Activated naive CD8-positive, alpha-beta T cell treated with anti-CD3 and anti-CD28 coated beads, Interleukin-2, amount 50 U/mL, for 16 hours (primary cell): ENCODE results near the gene ATF7.

Experiments
- DNase-seq: peaks from one replicate; pipeline ENCODE4 v3.0.0-alpha.2; 2020; ENCODE audit warnings: low read depth, low spot score

ATF7 gene

DNA sequence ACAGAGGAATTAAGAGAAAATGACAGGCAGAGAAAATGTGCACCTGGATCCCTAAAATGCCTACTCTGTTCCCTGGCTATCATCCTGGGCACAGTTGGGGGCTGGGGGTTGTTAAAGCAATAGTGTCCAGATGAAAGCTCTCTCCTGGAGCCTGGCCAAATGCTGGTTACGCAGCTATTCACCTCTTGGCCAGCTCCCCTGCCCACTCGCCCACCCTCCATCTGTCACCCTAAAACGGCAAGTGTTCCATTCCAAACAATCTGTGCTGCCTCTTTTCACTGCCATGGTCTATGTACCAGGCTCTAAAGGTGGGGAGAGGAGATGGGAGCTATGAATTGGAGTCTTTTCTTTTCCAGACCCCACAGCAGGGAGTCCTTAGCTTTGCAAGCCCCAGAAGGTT, 94.2 kb downstream of the ATF7 start:
- DNase-seq = no peak

DNA sequence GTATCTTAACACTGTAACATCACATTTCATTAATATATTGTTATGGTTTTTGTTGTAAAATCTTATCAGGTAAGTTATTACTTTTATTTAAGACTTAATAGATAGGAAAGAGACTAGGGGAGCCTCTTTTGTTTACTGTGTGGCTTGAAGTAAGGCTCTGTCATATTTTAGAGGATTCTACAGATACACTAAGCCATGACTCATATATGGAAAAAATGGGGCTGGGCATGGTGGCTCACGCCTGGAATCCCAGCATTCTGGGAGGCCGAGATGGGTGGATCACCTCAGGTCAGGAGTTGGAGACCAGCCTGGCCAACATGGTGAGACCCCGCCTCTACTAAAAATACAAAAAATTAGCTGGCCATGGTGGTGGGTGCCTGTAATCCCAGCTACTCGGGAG, 95.3 kb downstream of the ATF7 start:
- DNase-seq = no peak

DNA sequence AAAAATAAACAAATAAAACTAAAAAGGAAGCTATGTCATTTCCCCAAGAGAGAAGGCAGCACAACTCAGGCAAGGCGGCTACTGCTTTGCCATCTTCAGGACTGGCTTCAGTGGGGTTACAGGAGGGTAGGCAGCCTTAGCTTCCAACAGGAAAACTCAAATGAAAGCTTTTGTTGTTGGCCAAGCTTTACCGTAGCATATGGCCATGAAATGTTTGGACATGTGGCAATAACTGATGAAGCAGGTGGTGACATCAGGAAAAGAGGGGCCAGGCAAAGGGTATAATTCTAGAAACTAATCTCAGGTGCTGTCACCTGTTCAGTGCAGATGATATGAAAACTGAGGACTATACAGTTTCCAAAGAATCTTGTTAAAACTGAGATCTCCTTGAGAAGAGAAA, 96.1 kb downstream of the ATF7 start:
- no peak for DNase-seq

DNA sequence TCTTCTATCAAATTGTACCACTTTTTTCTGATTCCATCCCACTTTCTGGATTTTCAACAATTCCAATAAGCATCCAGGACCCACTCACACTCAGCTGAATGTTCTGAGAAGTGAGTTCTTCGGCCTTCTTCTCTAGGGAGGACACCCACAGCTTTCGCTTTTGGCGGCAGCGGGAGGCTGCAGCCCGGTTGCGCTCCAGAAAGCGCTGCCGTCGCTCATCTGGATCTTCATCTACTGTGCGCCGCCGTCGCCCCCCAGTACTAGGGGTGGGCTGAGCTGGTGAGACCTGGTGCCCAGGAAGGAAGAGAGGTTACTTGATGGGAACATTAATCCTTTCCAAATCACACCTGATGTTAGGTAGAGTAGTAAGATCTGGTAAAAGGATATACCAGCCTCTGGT, 101.7 kb downstream of the ATF7 start:
- DNase-seq = no peak

DNA sequence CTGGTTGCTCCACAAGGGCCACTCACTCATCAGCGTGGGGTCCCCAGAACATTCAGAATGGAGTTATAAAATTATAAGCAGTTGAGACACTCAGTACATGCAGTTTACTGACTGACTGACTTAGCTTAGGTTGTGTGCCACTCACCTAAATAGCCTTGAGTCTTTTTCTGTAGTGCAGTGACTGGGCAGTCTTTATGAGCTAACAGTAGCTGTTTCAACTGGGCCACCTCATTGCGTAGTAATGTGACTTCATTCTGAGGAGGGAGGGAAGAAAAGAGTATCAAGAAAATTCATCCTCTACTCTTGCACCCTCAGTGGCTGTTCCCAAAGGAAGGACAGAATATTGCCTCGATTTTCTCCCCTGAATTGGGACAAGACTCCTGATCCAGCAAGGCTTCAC, 103.1 kb downstream of the ATF7 start:
- DNase-seq = no peak

DNA sequence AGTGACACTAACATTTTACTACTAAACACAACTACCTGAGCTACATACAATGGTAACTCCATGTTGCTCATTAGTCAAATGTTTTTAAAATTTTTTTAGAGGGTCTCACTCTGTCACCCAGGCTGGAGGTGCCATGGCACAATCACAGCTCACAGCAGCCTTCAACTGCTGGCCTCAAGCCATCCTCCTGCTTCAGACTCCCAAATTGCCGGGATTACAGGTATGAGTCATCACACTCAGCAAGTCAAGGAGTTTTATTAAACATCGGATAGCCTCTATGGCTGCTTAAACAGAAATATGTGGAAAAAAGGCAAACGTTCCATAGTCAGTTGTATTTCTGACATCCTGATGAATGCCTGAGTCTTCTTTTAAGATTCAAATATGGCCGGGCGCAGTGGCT, 107.8 kb downstream of the ATF7 start:
- DNase-seq = no peak

DNA sequence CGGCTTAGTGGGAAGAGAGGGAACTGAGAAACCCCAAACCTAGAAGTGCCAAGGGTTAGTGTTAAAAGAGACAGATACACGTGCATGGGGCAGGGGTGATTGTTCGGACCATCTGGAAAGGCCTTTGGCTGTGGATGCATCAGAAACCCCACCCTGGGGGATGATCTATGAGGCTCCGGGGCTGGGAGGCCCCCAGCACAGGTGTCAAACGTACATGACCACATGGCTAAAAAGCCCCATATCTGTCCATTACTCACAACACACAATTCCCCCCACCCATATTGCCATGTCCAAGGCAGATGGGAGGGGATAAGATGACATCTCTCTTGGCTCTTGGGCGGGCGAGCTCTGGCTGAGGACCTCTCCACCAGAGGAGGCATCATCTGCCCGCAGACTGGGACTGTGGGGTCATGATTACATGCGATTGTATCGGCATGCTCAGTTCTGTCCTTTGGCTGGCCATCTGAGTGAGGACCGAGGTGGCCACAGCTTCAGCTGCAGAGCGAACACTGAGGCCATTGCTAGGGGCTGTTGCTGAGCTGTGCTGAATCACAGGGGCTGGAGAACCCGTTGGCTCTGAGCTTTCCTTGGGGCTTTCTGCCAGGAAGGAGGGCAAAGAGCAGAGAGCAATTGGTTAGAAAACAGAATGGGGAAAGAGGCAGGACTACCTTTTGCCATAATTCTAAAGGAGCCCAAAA, 109.3 kb downstream of the ATF7 start:
- no peak for DNase-seq

DNA sequence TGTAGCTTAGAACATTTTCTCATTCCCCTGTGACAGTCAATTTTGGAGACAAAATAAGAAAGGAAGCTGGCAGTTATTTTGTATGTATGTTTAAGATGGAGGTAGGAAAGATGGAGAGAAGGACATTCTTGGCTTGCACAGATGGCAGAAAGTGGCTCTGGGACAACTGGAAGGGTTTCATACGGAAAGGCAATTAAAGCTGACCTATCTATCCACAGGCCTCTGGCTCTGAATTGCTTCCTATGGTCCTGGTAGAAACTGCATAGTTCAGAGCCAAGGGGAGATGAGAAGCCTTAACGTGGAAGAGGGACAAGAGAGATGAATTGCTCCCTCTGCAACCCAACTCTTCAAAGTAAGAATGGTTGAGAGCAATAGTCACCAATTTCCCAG, 110.9 kb downstream of the ATF7 start:
- no peak for DNase-seq

DNA sequence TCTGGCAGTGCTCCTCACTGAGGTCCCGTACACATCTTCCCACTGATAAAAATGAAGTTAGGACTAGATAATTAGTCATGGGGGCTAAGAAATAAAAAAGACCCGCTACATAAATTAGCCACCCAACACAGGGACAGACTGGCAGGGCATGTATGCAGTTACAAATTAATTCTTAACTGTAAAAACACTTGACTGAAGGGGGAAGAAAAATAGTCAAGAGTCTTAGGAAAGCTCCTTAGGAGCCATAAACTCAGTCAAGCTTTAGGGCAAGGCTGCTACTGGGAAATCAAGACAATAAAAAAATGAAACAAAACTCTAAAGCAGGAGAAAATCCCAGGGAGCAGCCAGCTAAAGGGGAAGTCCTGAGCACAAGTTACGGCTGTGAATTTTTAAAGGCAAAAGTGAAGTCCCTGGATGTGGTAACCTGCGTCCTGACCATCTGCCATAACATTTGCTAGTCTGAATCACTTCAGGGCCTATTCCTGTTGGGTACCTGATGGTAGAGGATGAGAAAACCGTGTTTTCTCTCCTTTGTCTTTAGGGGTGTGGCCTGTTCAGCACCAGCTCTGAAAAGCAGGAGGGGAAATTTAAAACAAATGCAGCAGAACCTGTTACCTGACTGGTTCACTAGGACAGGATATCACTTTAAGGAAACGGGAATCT, 111.4 kb downstream of the ATF7 start:
- no peak for DNase-seq

DNA sequence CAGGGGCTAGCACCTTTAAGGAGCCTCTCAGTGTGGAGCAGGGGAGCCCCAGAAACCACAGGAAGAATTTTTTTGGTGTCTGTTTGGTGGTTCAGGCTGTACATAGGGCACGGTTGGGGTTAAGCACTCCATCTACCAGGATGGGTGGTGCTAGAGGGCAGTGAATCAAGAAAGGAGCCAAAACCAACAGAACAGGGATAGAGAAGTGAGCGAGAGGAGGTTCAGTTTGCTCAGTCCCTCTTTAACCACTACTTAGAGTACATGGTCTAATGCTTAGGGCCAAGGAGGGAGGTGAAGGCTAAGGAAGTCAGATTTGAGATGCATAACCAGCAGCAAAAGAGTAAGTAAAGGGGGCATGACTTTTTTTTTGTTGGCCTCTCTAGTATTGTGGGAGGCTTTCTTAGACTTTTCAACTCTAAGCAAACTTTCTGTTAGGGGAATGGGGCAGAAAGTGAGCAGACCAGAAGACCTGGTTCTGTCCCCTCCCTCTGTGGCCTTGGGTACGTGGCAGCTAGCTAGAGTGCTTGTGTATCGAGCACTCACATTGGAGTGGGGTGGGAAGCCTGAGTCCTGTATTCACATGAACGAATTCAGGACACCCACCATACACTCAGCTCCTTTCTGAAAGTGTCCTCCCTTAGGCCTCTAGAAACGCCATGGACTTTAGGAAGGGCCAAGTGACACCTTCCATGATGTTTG, 112.3 kb downstream of the ATF7 start:
- DNase-seq = no peak

DNA sequence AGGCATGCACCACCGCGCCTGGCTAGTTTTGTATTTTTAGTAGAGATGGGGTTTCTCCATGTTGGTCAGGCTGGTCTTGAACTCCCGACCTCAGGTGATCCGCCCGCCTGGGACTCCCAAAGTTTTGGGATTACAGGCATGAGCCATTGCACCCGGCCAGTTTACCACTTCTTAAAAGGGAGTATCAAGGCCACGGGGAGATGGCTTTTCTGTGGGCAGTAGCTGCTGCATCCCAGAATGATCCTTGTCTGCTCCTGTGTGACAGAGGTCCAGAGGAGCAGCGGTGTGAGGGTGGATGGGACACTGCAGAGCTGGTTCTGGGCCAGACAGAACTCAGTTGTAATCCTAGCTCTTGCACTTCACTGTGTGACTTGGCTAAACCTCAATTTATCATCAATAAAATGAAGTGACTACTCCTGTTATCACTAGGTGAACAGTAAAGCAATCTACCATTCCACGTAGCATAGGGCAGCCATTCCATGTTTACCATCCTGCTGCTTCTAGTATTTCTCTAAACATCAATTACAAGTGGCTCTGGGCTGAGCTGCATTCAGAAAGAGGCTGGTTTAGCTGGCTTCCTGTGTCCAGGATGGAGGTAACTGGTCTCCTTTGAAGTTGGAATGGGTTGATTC, 115.9 kb downstream of the ATF7 start:
- no peak for DNase-seq

DNA sequence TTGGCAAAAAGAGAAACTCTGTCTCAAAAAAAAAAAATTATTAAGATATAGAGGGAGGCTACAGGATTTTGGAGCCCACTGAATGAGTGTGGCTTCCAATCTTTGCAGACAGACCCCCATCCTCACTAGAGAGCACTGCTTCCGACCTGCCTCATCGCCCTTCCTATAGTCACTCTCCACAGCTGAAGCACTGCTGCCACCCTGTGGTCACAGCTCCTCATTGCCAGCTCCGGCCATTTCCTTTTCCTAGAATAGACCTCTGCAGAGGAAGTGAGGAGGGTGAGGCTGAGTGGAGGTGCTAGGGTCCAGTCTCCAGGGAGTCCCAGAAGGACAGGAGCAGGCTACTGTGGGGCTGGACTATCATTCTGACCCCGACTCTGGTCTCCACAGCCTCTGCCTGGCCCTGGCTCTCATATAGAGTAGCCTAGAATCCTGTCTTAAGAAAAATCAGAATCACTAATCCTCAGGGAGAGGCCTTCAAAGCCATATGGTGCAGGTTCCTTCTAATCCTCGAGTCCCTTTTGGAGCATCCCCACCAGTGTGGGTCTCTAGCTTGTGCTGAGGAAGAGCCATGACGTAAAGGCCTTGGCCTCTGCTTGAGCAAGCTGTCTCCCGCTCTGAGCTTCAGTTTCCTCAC, 117.5 kb downstream of the ATF7 start:
- DNase-seq = peak; percentile 60

DNA sequence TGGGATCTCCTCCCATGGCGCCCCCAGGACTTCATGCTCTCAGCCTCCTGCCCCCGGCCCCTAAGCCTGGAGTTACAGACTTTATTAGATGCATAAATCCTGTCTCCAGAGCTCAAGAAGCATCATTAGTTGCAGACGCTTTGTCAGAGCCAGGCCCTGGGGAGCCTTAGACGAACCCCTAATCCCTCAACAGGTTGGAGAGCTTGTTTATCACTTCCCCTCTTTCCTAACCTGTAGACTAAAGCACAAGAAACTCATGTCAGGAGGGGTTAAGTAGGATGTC, 118.6 kb downstream of the ATF7 start:
- DNase-seq = no peak

DNA sequence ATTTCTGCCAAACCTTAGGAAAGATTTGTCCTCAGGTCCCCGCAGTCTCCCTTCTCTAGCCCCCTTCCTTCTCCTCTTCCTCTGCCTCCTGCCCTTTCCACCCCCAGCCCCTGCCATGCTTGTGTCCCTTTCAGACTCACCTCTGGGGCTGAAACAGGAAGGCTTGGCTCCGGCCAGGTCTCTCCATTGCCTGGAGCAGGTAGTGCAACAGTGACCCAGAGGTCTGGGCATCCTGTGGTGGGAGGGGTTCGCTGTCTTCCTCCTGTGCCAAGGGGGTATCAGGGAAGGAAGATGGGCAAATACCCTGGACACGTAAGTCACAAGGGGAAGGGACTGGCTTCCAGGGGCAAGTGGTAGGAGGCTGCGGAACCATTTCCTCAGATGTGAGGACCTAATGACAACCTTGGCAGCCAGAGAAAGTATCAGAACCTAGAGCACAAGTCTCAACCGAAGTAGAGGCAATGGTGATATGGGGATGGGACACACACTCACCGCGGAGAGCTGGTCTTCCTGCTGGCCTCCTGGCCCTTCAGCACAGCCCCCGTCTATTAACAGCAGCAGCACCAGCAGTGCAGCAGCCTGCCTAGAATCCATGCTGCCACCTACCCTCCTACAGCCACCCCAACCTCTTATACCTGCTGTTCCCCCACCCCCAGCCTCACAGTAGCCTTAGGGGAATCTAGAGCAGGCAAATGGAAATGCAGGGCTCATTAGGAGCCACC, 119.1 kb downstream of the ATF7 start, which contains the start of gene NPFF:
Gene NPFF, minus strand, starts transcription at position 604 of the 722 bp plus-strand sequence. Its CDS starts 10 bp downstream, at position 594.
- DNase-seq = no peak

DNA sequence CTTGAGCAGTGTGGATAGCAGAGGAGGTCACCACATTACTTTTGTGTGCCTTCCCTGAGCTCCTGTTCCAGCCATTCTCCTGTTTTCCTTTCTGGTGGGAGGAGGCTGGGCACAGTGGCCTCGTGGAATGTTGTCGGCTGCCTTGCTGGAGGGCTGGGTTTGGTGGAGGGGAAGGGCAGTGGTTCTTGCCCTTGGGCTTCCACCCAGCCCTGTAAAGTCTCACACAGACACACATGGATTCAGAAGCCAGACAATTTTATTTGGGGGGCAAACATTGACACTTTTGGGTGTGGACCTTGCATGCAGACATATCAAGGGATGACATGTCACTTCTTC, 119.8 kb downstream of the ATF7 start:
- DNase-seq = no peak

DNA sequence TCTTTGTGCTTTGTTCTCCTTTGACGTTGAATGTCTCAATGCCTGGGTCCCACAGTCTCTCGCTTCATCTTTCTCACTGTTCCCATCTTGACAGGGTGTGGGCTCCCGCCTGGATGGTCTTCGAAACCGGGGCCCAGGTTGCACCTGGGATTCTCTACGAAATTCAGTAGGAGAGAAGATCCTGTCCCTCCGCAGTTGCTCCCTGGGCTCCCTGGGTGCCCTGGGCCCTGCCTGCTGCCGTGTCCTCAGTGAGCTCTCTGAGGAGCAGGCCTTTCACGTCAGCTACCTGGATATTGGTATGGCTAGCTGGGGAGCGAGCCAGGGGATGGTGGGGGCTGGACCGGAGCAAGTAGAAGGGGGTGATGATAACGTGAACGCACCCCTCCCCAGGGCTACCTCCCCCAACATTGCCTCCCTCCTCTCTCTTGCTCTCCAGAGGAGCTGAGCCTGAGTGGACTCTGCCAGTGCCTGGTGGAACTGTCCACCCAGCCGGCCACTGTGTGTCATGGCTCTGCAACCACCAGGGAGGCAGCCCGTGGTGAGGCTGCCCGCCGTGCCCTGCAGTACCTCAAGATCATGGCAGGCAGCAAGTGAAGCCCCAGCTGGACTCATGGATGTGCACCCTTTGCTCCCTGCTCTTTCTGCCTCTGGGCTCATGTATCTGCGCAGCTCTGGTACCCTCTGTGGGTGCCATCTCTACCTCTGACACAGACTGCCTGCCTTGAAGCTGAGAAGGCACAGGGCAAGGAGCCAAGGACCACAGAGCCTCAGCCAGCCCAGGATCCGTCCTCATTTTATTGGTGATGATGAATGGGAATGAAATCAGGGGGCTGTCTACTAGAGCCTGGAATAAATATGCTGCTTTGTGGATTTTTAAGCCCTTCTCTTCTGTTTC, 120.4 kb downstream of the ATF7 start:
- no peak for DNase-seq

DNA sequence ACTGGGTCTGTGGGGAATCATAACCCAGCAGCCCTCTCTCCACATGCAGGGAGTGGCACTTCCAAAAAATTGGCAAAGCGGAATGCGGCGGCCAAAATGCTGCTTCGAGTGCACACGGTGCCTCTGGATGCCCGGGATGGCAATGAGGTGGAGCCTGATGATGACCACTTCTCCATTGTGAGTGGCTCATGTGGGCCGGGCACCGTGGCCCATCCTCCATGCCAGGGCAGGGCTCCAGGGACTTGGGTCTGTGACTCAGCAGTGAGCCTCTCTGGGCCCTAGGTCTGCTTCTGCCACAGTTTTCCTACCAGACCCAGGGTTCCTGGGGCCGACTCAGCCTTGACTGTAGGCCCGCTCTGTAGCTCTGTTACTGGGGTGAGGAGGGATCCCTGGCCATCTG, 121.1 kb downstream of the ATF7 start:
- DNase-seq = no peak

DNA sequence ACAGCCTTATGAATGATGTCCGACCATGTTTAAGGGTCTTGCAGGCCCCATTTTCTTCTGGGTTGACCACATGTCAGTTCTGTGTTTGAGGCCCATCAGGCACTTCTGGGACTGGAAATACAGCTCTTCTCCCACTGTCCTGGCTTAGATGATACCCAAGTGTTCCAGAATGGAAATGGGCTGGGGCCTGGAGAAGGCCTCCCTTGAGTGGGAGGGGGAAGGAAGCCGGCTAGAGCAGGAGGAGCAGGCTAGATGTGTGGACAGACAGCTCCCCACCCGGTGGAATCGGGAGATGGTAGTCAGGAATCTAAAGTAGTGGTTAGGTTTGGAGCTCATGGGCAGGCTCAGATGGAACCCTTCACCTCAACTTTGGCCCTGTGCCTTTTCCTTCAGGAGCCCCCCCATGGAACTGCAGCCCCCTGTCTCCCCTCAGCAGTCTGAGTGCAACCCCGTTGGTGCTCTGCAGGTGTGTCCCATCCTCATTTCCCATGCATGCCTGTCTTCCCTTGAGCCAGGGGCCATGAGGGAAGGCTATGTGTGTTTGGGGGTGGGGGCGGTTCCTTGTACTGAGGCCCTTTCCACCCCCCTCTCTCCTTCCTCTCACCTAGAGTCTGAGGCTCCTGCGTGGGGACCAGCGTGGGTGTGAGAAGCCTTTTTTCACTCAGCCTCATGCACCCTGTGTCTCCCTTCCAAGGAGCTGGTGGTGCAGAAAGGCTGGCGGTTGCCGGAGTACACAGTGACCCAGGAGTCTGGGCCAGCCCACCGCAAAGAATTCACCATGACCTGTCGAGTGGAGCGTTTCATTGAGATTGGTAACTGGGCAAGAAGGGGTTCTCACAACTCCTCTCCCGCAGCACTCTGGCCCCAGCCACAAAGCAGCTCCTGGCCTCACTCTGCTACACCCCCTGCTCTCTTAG, 121.9 kb downstream of the ATF7 start:
- no peak for DNase-seq

DNA sequence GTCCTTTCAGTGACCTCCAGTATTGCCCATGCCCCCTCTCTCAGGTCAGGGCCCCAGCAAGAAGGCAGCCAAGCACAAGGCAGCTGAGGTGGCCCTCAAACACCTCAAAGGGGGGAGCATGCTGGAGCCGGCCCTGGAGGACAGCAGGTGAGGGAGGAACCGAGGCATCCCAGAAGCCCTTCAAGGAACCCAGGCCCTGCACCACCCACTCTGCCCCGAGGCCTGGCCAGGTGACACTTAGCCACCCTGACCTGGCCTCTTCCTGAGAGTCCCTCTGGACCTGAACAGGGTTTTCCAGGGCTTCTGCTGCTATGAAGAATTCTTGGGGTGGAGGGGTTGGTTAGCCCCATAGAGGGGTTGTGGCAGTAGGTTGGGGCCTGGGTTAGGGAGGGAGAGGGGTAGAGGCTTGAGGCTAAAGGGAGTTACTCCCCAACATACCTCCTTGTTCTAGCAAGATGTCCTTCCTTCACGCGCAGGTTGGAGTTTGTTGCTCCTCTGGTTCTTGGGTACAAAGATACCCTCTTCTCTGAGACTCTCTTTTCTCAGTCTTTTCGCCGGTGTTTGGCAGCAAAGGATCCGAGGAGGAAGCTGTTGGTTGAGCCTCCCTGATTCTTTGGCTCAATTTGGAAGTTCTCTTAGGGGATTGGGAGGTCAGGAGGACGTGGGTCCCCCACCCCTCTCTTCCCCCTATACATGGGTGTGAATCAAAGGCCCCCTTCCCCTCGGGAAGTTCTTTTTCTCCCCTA, 123.0 kb downstream of the ATF7 start:
- no peak for DNase-seq
